Measurements from ENCODE around the gene TP53I3.

Gene TP53I3

DNA sequence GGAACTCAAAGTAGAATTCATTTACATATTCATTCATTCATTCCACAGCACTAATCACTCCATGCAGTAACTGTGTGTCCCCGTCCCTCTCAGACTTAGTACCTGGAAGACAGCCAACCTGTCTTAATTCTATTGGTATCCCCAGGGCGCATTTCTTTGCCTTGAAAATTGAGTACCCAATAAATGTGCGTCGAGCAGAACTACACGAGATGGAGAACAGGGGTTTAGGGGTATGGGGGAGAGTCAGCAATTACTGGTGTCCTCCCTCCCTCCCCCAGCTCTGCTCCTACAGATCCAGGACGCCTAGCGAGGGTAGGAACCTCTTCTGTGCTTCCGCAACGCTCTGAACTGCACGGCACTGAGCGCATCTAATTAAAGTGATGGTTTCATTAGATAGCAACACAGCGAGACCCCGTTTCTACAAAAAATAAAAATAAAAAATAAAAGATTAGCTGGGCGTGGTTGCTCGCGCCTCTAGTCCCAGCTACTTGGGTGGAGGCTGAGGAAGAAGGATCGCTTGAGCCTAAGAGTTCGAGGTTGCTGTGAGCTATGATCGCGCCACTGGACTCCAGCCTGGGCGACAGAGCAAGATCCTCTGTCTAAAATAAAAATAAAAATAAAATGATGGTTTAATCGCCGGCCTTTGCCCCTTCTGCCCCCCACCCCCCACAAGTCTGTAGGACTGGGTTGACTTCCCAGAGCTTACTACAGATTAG is 35.7 kb downstream of the TP53I3 start:
- no peak for TF ChIP-seq ISL1 (CRISPR knock-in tag; IDR thresholded peaks at IDR 0.05)
- no peak for TF ChIP-seq OSR1 (CRISPR knock-in tag; IDR thresholded peaks at IDR 0.05)
- ATAC-seq = no peak

DNA sequence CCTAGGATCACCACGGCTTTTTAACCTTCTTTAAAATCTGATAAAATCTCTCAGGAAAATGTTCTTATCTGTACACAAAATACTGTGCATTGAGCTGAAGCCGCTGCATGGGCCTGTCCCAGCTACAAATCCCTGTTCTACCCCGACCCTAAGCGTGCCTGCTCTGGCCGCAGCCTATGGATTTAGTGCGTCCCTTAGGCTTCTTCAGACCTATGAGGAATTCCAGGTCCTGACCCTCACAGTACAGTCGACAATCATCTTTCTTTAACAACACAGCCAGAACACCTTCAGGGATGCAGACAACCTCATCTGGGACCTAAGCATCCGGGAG is 37.0 kb downstream of the TP53I3 start:
- peak; percentile 2 for ATAC-seq
- TF ChIP-seq PPARA (CRISPR knock-in tag; IDR thresholded peaks at IDR 0.05; ENCODE audit: borderline replicate concordance) = no peak
- no peak for TF ChIP-seq OSR1 (CRISPR knock-in tag; IDR thresholded peaks at IDR 0.05)
- no peak for TF ChIP-seq GLIS3 (CRISPR knock-in tag; IDR thresholded peaks at IDR 0.05)
- no peak for TF ChIP-seq ZC3H10 (CRISPR knock-in tag; IDR thresholded peaks at IDR 0.05)

DNA sequence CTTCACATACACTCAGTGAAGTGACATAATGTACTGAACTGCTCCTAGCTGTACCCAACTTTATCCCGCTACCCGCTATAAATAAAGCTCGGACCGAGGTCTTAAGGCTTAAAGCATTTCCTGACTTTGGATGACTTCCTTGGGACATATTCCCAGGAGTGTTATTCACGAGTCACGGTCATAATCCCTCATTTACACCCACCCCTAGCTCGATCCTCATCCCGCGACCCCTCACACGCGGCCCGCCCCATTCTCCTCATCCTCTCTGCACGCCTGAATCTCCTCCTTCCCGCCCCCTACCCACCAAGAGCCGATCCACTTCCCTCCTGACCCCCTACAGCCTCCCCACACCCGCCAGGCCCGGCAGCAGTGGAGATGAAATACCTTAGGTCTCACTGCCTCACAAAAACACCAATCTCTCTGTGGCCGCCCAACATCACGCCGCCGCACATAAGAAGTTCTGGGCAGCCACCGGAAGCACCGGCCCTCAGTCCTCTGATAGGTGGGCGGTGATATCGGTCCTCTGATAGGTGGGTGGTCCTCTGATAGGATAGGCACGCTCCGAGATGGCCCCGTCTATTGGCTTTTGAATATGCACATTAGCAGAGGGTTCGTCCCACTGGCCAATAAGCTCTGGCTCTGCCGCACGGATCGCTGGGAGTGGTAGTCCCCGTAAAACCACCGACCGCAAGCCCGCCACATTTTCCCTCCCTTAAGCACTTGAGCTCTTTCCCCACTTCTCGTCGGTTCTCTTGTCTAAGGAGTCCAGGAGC is 37.5 kb downstream of the TP53I3 start, which contains the start of gene WDCP:
Gene WDCP, minus strand, starts transcription at position 462 of the 773 bp plus-strand sequence. CDS start 7,897 bp downstream, outside the sequence.
- ATAC-seq = peak; percentile 96
- TF ChIP-seq TOX (CRISPR knock-in tag; IDR thresholded peaks at IDR 0.05; ENCODE audit: borderline replicate concordance) (no peak), ZC3H10 (CRISPR knock-in tag; IDR thresholded peaks at IDR 0.05) (no peak), CREB5 (CRISPR knock-in tag; IDR thresholded peaks at IDR 0.05; ENCODE audit: low read depth) (no peak), ESRRG (CRISPR knock-in tag; IDR thresholded peaks at IDR 0.05) (no peak), BACH2 (CRISPR knock-in tag; IDR thresholded peaks at IDR 0.05; ENCODE audit: borderline replicate concordance) (no peak), ZNF70 (CRISPR knock-in tag; IDR thresholded peaks at IDR 0.05) (no peak), SNAI2 (CRISPR knock-in tag; IDR thresholded peaks at IDR 0.05) (no peak)
- TF ChIP-seq, protein P1, sequence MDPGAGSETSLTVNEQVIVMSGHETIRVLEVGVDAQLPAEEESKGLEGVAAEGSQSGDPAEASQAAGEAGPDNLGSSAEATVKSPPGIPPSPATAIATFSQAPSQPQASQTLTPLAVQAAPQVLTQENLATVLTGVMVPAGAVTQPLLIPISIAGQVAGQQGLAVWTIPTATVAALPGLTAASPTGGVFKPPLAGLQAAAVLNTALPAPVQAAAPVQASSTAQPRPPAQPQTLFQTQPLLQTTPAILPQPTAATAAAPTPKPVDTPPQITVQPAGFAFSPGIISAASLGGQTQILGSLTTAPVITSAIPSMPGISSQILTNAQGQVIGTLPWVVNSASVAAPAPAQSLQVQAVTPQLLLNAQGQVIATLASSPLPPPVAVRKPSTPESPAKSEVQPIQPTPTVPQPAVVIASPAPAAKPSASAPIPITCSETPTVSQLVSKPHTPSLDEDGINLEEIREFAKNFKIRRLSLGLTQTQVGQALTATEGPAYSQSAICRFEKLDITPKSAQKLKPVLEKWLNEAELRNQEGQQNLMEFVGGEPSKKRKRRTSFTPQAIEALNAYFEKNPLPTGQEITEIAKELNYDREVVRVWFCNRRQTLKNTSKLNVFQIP (CRISPR knock-in tag; IDR thresholded peaks at IDR 0.05; ENCODE audit: borderline replicate concordance, low read depth) = no peak
- TF ChIP-seq, protein P2, sequence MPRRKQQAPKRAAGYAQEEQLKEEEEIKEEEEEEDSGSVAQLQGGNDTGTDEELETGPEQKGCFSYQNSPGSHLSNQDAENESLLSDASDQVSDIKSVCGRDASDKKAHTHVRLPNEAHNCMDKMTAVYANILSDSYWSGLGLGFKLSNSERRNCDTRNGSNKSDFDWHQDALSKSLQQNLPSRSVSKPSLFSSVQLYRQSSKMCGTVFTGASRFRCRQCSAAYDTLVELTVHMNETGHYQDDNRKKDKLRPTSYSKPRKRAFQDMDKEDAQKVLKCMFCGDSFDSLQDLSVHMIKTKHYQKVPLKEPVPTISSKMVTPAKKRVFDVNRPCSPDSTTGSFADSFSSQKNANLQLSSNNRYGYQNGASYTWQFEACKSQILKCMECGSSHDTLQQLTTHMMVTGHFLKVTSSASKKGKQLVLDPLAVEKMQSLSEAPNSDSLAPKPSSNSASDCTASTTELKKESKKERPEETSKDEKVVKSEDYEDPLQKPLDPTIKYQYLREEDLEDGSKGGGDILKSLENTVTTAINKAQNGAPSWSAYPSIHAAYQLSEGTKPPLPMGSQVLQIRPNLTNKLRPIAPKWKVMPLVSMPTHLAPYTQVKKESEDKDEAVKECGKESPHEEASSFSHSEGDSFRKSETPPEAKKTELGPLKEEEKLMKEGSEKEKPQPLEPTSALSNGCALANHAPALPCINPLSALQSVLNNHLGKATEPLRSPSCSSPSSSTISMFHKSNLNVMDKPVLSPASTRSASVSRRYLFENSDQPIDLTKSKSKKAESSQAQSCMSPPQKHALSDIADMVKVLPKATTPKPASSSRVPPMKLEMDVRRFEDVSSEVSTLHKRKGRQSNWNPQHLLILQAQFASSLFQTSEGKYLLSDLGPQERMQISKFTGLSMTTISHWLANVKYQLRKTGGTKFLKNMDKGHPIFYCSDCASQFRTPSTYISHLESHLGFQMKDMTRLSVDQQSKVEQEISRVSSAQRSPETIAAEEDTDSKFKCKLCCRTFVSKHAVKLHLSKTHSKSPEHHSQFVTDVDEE (CRISPR knock-in tag; IDR thresholded peaks at IDR 0.05) = no peak

DNA sequence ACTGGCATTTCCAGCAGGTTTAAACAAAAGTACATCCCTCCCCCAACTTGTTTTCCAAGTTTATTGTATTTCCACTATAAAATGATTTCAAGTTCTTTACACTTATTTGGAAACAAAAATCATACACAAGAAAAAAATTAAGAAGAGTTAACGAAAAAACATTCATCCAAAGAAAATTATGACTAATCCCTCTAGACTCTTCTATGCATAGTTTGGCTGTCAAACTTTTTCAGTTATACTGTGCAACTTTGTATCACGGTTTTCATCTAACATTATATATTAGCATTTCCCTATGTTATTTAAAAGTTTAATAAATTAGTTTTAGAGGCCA is 38.1 kb downstream of the TP53I3 start:
- peak; percentile 2 for ATAC-seq
- TF ChIP-seq ZFP30 (CRISPR knock-in tag; IDR thresholded peaks at IDR 0.05) = no peak
- no peak for TF ChIP-seq ARNTL (CRISPR knock-in tag; IDR thresholded peaks at IDR 0.05; ENCODE audit: borderline replicate concordance, low read depth)
- no peak for TF ChIP-seq PATZ1 (CRISPR knock-in tag; IDR thresholded peaks at IDR 0.05; ENCODE audit: borderline replicate concordance)
- TF ChIP-seq, protein P1 (CRISPR knock-in tag; IDR thresholded peaks at IDR 0.05; ENCODE audit: borderline replicate concordance, low read depth) = no peak
- TF ChIP-seq SNAI2 (CRISPR knock-in tag; IDR thresholded peaks at IDR 0.05) = no peak
- no peak for TF ChIP-seq CREB5 (CRISPR knock-in tag; IDR thresholded peaks at IDR 0.05; ENCODE audit: low read depth)
- TF ChIP-seq BACH2 (CRISPR knock-in tag; IDR thresholded peaks at IDR 0.05; ENCODE audit: borderline replicate concordance) = no peak
- TF ChIP-seq PPARA (CRISPR knock-in tag; IDR thresholded peaks at IDR 0.05; ENCODE audit: borderline replicate concordance) = no peak
- TF ChIP-seq ZNF565 (CRISPR knock-in tag; conservative IDR thresholded peaks at IDR 0.05; ENCODE audit: low read depth) = no peak
- no peak for TF ChIP-seq RARB (CRISPR knock-in tag; IDR thresholded peaks at IDR 0.05)
- TF ChIP-seq ZFP3 (CRISPR knock-in tag; IDR thresholded peaks at IDR 0.05) = no peak
- TF ChIP-seq, protein P2 (CRISPR knock-in tag; IDR thresholded peaks at IDR 0.05) = no peak
